MCF 10A (cell line): ENCODE results near the gene TMTC4. TPM values are rescaled to one million over a fixed set of nuclear protein-coding genes. Genes with fewer than 3 reads are reported as not detected.

Experiments
- BruUV-seq: library from RNA; stranded (reverse); fragments of 400-500 nt; replicated peaks from 2 replicates; lab custom pipeline; 2021; lab: Mats Ljungman, UMichigan
- CTCF ChIA-PET: fragments of 300-600 bp; sonication (Branson Sonifier 250); formaldehyde crosslinking; extraction: SDS; loops from one replicate; lab custom pipeline; 2021; ENCODE audit warnings: antibody characterized with exemption, inconsistent platforms; lab: Yijun Ruan, JAX
- POLR2A ChIA-PET: fragments of 300-600, 350-650 bp; sonication (Branson Sonifier 250); formaldehyde crosslinking; extraction: SDS; loops from one replicate; lab custom pipeline; 2020; ENCODE audit warnings: antibody characterized with exemption, inconsistent platforms; lab: Yijun Ruan, JAX
- DNase-seq: peaks from one replicate; pipeline ENCODE4 v3.0.0-alpha.2; 2018; ENCODE audit not compliant: unreplicated experiment
- H3K27ac Mint-ChIP-seq: one replicate; pipeline ENCODE4 v1.8.0; 2022; ENCODE audit warnings: mild to moderate bottlenecking, low read depth, mixed read lengths; ENCODE audit not compliant: unreplicated experiment
- H3K27me3 Mint-ChIP-seq: one replicate; pipeline ENCODE4 v1.8.0; 2022; ENCODE audit warnings: mixed read lengths; ENCODE audit not compliant: insufficient read depth, unreplicated experiment
- H3K36me3 Mint-ChIP-seq: one replicate; pipeline ENCODE4 v1.8.0; 2022; ENCODE audit warnings: mild to moderate bottlenecking, moderate library complexity, mixed read lengths; ENCODE audit not compliant: insufficient read depth, unreplicated experiment
- H3K4me1 Mint-ChIP-seq: one replicate; pipeline ENCODE4 v1.8.0; 2022; ENCODE audit warnings: mixed read lengths; ENCODE audit not compliant: insufficient read depth, unreplicated experiment
- H3K4me3 Mint-ChIP-seq: one replicate; pipeline ENCODE4 v1.8.0; 2022; ENCODE audit warnings: mild to moderate bottlenecking, moderate library complexity, mixed read lengths; ENCODE audit not compliant: unreplicated experiment
- H3K9me3 Mint-ChIP-seq: one replicate; pipeline ENCODE4 v1.8.0; 2022; ENCODE audit warnings: mixed read lengths; ENCODE audit not compliant: unreplicated experiment
- CTCF ChIP-seq: fragments of 200-600 bp; IDR thresholded peaks from one replicate; pipeline ENCODE4 v1.8.0; 2022; ENCODE audit warnings: antibody characterized with exemption, mild to moderate bottlenecking; ENCODE audit not compliant: unreplicated experiment
- intact Hi-C: fragments of 100-400 bp; cut with micrococcal nuclease; formaldehyde crosslinking; loops from 2 replicates; pipeline ENCODE4 v1.14.1; 2022
- total RNA-seq: library from RNA; stranded (reverse); gene quantifications from 2 replicates; pipeline ENCODE4 v1.2.3, GENCODE V29; 2022

TMTC4 gene
- total RNA-seq, 1 experiment from 2014 or later, result 10.8 TPM

- H3K36me3 Mint-ChIP-seq, result no peaks in the 10 kb centered on the region
- H3K4me3 Mint-ChIP-seq, result no peak overlapping the region
- intact Hi-C loops, result no loop called here
These were observed 114.7 kb downstream of the TMTC4 start for GRCh38 chr13:100559886-100560285.

More at GRCh38 chr13:100559886-100560285, 114.7 kb downstream of the TMTC4 start:
- Mint-ChIP-seq H3K9me3 (no peaks in the 10 kb centered on the region), H3K4me1 (no peaks in the 10 kb centered on the region), H3K27ac (no peak overlapping the region), H3K27me3 (no peaks in the 10 kb centered on the region)
- no TSS peak for BruUV-seq
- TF ChIP-seq CTCF, result no peak
- ChIA-PET CTCF (interaction anchor here (0.6 to 1.3 kb wide), 6 partner anchors 13 to 903 kb away, joined by 3 to 5 read pairs (median 4); partner anchors contain the start of gene GGACT), POLR2A (no interaction called here)
- no peak for DNase-seq

Other genes starting within 250 kb of the TMTC4 start
- 6.9 and 8.1 TPM in 2 replicates for gene GGACT, start 86.0 kb downstream of the TMTC4 start, total RNA-seq